DMS79 (cell line): ENCODE results near the gene STPG1.
"Not testable (repeated sequence)": the region's sequence is repeated elsewhere in the genome, so short reads cannot be mapped to it uniquely, and the experiment has no call there.

Source experiments
- DNase-seq: peaks from one replicate; lab custom pipeline; 2025; lab: John Stamatoyannopoulos, UW

STPG1 gene, protein sequence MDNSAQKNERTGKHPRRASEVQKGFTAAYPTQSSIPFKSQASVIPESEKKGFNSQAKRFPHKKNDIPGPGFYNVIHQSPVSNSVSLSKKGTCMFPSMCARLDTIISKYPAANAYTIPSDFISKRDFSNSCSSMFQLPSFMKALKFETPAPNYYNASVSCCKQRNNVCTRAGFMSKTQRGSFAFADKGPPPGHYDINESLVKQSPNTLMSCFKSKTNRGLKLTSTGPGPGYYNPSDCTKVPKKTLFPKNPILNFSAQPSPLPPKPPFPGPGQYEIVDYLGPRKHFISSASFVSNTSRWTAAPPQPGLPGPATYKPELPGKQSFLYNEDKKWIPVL

DNA sequence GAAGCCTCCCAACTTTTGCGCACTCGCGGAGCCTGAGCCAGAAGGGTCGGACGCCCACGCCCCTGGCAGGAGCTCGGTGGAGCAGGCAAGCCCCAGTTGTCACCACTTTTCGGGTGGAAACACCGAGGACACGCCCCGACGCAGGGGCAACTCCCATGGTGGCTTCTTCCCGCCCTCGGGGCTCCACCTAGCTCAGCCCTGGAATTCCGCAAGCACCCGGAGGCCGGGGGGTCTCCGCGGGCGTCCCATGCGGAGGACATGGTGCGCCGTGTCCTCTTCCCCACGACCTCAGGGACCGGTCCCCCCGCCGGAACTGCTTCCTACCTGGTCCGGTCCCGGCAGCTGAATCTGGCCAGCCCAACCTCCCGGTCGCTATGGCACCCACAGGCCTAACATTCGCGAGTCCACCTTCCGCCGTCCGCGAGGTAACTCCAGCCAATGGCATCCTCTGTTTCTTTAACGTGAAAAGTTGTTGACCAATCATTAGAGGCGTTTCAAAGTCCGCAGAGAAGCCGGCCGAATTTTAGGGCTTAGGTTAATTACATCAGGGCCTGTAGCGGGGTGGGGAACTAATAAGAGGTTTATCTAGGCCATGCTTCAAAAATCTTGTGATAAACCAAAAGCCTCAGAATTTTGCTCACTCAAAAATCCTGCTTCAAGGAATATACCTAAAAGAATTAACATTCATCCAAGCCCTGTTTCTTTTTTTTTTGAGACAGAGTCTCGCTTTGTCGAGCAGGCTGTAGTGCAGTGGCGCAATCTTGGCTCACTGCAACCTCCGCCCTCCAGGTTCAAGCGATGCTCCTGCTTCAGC, at the start of gene STPG1:
TSS of gene STPG1 (minus strand) at position 433 of the 814 bp plus-strand sequence. CDS start 12,394 bp downstream, outside the sequence.
- DNase-seq = peak; percentile 75

DNA sequence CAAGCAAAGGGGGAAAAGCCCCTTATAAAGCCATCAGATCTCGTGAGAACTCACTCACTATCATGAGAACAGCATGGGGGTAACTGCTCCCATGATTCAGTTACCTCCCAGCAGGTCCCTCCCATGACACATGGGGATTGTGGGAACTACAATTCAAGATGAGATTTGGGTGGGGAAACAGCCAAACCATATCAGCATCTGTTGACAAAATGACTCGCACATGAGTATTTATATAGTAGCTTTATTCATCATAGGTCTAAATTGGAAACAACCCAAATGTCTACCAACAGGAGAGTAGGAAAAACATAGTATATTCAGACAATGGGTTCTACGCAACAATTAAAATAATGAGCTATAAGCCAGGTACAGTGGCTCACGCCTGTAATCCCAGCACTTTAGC, 48.5 kb upstream of the STPG1 start:
- DNase-seq = not testable (repeated sequence)

DNA sequence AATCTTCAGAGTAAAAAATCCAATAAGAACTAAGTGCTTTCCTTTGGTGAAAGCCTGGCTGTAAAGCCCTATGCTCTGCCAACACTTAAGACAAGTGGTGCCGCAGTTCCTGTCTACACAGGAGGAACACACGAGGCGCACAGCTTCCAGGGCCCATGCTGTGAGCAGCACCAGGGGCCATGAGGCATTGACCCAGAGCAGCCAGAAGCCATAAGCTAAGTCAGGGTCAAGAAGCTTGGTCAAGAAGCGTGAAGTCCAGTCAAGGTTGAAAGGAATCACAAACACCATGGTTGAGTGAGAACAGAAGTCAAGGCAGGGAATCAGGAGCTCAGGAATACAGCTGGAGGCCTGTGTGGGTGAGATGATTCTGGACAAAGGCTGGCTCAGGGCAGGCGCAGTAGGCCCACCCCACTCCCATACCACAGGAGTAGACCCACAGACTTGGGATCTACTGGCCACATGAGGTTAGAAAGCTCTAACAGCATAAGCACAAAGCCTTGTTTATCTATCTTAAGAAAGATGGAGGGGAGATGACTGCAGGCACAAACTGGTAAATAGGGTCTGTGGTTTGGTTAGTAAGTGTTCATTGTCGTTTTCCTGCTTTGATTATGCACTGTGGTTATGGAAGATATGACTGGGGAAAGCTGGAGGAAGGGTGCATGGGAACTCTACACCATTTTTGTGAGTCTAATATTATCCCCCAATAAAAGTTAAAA, 46.1 kb upstream of the STPG1 start:
- peak; percentile 83 for DNase-seq

DNA sequence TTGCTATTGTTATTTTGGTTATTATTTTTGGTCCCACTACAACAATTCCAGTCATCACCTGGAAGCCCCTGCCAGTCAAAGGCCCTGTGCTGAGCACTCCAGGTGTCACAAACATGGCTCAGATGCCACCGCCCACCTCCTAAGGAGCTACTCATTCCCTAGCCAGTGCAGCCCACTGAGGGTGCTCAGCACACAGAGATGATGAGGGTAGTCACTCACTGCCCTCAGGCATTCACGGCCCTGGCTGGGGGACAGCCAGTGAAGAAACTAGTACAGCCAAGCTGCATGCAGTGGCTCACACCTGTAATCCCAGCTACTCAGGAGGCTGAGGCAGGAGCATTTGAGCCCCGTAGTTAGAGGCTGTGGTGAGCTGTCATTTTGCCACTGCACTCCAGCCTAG, 44.3 kb upstream of the STPG1 start:
- DNase-seq = no peak

DNA sequence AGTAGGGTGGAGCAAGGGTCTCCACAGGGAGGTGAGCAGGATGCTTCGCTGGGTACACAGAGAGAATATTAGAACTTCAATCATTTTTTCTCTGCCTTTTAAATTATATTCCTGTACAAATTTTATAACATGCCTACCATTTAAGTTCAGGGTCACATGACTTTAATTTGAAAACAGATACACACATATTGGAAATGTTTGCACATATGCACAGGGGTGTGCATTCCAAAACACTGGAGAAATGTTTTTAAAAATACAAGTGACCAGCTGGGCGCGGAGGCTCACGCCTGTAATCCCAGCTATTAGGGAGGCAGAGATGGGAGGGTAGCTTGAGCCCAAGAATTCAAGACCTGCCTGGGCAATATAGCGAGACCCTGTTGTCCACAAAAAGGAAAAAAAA, 41.7 kb upstream of the STPG1 start:
- no peak for DNase-seq

DNA sequence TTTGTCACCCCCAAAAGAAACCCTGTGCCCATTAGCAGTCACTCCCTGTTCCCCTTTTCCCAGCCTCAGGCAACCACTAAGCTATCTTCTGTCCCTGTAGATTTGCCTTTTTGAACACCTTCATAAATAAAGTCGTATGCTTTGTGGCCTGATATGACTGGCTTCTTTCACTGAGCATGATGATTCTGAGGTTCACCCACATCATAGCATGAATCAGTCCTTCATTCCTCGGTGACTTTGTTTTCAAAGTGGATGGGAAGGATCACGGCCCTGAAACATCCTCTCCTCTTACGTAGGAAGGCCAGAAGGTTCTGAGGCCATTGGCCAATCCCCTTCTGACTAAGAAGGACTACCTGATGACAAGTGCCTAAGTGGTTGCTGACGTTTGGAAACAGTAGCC, 41.1 kb upstream of the STPG1 start:
- no peak for DNase-seq

DNA sequence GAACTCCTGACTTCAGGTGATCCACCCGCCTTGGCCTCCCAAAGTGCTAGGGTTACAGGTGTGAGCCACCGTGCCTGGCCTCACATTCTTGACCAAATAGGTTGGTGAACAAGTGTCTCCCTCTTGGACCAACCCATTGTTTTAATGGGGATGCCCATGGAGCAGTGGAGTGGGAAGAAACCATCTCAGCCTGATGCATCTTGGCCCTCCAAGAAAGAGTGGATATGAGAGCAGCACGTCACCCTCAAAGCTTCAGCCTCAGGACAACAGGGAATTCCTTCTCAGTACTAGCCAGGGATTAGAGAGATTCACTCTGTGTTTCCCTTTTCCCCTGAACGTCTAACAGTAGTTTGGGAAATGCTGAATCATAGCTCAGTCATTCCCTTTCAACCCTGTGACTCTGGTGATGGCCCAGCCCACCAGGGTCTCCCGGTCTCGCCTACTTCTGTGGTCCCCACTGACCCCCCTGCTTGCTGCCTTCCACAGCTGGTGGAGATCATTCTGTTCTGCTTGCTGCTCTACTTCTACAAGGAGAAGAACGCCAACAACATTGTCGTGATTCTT, 39.4 kb upstream of the STPG1 start:
- DNase-seq = no peak

DNA sequence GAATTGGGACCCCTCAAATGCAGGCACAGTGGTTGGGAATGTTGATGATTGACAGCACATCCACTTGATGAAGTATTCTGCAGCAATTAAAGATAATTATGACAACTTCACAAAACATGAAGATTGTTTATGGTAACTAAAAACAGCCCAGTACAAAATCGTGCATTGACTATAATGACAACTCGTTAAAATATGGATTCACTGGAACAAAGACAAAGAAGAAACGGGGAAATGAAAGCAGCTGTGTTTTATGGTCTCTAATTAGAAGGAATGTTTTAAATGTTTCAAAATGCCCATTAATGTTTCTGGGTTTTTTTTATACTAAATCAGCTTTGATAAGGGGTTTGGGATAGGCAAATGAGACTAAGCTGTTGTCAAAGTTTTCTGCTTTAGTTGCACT, 38.2 kb upstream of the STPG1 start:
- DNase-seq = no peak

DNA sequence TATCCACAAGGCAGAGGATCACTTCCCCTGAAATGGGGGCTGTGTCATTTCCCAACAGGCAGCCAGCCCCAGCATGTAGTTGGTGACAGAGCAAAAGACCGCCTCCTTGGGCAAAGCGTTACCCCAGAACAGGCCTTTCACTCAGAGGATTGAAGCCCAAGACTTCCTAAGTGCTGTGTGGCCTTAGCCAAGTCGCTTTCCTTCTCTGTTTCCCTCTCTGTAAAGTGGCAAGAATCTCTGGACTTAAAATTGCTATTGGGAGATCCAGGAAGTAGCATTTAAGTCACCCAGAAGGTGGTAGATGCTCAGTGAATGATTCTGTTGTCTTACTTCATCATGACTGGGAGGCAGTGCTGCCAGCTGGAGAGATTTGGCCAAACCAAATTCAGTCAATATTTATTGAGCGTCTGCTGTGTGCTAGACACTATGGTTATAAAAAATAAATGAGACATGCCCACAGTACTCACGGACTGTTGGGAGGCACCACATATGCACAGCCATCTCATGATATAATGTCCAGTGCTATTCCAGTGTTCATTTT, 37.3 kb upstream of the STPG1 start:
- no peak for DNase-seq

DNA sequence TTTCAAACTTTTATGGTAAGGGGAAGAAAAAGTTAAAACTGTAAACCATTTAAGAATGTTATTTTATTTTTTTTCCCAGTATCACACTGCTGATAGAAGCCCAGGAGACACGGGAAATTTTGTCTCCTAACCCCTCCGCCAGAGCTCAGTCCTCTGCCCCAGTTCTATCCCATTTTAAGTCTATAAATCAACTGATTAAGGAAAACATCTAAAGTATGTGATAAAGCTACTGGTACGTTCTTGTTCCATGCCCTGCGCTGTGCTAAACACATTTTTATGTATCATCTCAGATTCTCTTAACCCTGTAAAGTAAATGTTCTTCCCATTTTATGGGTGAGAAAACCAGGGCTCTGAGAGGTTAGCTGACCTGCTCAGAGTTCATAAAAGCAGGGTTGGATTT, 36.7 kb upstream of the STPG1 start:
- no peak for DNase-seq

DNA sequence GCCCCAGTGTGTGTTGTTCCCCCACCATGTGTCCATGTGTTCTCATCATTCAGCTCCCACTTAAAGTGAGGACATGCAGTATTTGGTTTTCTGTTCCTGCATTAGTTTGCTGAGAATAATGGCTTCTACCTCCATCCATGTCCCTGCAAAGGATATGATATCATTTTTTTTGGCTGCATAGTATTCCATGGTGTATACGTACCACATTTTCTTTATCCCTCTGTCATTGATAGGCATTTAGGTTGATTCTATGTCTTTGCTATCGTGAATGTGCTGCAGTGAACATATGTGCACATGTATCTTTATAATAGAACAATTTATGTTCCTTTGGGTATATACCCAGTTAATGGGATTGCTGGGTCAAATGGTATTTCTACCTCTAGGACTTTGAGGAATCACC, 32.9 kb upstream of the STPG1 start:
- not testable (repeated sequence) for DNase-seq

DNA sequence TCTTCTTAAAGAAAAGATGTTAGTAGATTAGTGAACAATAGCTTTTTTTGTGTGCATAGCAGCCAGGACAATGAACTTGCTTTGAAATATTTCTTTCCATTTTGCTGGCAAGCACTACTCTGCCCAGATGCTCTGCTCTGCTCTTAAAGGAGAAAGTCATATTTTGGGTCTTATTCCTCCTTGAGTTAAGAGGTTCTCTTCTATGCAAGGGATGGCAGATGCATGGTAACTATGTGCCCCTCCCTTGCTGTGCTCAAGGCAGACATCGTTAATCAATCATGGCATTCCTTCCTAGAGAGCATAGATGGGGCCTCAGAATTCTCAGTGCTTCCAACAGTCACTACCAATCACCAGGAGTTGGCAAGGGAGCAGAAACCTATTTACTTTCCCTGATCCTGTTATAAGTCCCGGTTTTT, 29.7 kb upstream of the STPG1 start:
- peak; percentile 42 for DNase-seq

DNA sequence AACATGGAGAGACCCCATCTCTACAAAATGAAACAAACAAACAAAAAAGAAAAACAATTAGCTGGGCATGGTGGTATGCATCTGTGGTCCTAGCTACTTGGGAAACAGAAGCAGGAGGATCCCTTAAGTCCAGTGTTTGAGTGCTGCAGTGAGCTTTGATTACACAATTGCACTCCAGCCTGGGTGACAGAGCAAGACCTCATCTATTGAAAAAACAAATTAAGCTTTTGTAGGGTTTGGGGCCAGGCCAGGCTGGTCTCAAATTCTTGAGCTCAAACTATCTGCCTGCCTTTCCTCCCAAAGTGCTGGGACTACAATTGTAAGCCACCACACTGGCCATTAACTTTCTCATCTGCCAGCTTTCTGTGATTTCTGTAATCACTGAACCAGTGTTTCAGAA, 29.2 kb upstream of the STPG1 start:
- DNase-seq = no peak

DNA sequence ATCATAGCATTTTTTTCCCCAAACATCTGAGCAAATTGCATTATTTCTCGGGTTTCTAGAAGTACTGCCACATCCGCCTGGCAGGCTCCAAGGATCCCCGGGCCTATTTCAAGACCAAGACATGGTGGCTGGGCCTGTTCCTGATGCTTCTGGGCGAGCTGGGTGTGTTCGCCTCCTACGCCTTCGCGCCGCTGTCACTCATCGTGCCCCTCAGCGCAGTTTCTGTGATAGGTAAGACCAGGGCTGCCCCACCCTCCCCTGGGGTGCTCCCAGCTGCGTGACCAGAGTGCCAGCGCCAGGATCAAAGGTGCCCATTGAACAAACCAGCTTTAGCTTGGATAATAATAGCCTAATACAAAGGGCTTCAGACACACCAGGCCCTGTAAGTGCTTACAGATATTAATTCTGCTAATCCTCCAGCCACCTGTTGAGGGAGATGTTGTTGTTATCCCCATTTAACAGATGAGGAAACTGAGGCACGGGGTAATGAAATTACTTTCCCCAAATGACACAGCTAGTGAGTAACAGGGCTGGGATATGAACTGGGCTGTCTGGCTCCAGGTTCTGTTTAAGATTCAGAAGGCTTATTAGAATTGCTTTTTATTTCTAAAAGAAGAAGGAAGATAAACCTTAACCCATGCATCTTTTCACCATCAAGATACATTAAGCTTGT, 28.6 kb upstream of the STPG1 start:
- no peak for DNase-seq

DNA sequence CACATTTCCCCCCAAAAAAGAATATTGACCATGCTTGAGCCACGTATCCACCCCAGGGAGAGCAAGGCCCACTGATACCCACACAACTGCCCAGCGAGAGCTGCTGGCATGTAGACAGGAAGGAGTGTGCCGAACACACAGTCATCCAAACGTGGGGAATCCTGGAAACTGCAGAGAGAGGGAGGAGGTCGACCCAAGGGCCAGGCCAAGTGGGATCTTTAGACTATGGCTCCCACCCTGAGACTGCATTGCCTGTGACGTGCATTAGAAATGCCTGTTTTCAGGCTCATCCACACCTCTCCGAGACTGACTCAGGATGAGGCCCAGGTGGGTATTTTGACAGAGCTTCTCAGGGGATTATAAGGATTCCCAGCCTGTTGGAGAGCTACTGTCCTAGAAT, 27.9 kb upstream of the STPG1 start:
- no peak for DNase-seq

DNA sequence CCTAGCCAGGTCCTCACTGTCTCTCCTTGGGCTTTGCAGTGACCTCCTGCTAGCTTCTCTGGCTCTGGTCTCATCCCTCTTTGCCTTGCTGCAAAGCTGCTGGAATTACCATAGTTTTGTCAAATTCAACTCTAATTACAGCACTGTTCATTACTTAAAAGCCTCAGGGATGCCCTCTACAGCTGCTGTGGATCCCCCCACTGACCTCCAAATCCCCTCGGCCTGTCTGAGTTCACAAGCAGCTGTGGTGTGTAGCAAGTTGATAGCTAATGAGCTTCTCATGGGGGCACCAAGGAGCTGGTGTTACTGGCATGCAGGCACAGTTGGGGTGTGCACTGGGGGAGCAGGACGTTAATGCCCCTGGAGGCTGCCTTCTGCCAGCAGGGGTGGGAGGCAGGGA, 26.9 kb upstream of the STPG1 start:
- no peak for DNase-seq

DNA sequence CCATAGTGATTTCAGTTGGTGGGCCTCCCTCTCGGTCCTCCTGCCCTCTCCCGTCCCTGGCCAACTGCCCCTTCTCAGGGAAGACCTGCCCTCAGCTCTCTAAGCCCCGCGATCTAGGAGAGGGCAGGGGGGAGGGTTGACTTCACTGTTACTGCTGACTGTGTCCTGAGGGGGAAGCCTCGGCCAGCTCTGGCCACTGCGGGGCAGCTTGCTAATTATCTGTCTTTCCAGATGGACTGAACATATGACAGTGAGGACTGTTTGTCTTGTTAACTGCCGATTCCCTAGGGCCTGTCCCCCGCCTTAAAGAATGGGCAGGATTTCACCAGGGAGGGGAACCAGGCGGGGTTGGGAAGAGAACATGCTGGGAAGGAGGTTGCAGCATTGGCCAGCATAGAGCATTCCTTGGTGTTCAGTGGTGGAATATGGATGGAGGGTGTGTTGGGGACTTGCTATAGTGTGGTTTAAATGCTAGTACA, 24.9 kb upstream of the STPG1 start:
- DNase-seq = no peak

DNA sequence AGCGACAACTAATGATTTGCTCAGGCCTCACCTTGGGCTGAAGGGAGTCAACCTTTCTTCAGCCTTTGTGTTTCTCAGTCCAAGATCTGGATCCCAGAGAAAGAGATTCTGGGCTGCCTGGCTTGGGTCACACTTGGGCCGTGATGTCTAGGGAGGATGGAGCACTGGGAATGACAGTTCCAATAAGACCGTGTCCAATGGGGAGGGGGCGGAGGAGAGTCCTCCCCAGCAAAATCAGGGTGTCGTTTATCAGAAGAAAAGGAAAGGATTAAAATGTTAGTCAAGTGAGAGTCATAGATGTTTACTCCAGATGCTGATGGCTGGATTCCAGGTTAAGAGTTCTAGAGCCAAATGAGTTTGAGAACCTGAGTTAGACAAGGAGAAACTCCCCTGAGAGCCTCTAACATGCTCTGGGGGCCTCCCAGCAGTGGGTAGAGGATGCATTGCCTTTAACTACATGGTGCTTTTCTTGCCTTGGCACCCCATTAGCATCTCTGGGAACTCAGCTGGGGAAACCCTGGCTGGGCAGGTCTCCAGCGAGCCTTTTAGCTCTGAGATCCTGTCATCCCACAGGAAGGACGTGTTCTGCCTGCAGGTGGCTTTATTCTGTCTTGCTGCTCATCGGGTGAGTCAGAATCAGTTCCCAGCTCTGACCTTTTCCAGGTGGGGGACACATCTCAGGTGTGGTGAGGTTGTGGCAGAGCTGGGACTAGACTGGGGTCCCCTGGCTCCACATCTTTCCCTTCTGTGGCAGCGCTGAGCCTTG, 24.2 kb upstream of the STPG1 start:
- no peak for DNase-seq

DNA sequence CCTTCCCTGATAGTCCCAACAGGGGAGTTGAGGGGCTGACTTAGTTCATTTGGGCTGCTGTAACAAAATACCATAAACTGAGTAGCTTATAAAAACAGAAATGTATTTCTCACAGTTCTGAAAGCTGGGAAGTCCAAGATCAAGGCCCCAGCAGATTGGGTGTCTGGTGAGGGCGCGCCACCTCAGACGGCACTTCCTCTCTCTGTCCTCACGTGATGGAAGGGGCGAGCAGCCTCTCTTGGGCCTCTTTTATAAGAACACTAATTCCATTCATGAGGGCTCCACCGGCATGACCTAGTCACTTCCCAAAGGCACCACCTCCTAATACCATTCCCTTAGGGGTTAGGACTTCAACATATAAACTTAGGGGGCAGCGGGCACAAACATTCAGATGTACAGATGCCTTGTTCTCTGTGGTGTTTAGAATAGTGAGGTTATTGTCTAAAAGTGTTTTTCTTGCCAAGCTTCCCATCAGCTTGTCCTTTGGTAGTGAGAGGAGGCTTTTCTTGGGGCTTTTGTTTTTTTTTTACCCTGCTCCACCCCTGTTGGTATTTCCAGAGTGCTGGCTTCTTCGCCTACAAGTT, 22.3 kb upstream of the STPG1 start:
- no peak for DNase-seq

DNA sequence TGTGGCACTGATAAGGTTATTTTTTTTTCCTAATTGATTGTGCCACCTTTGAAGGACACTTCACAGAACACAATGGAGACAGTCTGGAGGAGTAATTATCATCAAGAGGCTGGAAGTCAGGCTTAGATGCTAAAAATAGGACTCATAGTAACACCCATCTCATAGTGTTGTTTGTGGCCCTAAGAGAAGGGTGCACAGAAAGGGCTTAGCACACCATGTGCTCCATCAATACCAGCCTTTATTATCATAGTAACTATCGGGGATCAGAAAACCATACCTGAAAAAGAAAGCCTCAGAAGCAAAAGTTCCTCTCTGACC, 13.9 kb upstream of the STPG1 start:
- DNase-seq = no peak
